Stimulated activated CD8-positive, alpha-beta memory T cell treated with anti-CD3 and anti-CD28 coated beads, Interleukin-7, amount 100 ng/mL, for 48 hours (primary cell): ENCODE measurements around the gene CCDC69.
"Not testable (repeated sequence)": the region's sequence is repeated elsewhere in the genome, so short reads cannot be mapped to it uniquely, and the experiment has no call there.

Source experiments
- DNase-seq, 2 donors: peaks; one replicate each; pipeline ENCODE4 v3.0.0-alpha.2; 2020; ENCODE audit warnings: low read depth in 1 of 2; ENCODE audit errors: extremely low read depth in 1 of 2

The CCDC69 gene

DNA sequence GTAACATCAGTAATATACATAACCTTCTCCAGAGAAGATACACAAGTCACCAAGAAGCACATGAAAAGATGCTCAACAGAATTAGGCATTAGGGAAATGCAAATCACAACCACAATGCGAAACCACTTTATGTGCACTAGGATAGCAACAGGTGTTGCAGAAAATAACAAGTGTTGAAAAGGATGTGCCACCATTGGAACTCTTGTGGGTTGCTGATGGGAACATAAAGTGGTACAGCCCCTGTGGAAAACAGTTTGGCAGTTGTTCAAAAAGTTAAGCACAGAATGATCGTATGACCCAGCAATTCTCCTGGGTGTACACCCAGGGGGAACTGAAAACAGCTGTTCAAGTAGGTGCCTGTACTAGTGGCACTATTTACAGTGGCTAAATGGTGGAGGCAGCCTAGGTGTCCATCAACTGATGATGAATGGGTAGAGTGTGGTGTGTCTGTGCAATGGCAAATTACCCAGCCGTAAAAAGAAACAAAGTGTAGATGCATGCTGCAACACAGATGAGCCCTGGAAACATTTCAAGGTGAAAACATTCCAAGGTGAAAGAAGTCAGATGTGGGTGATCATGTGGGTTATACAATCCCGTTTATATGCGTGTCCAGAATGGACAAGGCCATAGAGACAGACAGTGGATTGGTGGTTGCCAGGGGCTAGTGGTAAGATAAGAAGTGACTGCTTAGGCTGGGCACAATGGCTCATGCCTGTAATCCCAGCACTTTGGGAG, 27.2 kb downstream of the CCDC69 start:
- no peak for DNase-seq

DNA sequence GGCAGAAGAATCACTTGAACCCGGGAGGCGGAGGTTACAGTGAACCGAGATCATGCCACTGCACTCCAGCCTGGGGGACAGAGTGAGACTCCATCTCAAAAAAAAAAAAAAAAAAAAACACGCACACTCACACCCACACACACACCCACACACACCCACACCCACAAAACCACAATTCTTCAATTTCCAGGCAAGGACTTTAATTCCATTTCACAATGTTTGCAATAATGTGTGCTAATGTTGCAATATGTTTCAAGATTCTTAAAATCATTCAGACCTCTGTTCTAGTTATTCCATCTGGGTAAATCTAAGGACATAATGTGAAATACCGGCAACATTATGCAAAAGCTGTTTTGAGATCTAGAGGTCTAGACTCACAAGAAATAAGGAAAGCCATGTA, 28.3 kb downstream of the CCDC69 start:
- no peak for DNase-seq

DNA sequence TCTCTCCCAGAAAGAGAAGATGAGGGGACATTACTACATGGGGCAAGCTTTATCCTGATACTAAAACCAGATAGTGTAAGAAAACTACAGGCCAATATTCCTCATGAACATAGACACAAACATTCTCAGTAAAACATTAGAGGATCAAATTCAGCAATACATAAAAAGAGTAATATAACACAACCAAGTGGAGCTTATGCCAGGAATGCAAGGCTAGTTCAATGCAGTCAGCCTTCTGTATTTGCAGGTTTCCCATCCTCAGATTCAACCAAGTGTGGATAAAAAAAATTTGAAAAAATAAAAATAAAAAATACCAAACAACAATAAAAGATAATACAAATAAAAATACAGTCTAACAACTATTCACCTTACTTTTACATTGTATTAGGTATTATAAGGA, 31.3 kb downstream of the CCDC69 start:
- no peak for DNase-seq

DNA sequence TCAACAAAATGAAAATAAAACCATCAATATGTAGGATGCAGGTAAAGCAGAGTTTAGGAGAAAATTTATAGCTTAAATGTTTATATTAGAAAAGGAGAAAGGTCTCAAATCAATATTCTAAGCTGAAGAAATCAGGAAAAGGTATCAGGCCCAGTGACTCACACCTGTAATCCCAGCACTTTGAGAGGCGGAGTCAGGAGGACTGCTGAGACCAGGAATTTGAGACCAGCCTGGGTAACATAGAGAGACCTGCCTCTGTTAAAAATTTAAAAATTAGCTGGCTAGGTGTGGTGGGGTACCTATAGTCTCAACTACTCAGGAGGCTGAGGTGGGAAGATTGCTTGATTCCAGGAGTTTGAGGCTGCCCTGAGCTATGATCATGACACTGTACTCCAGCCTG, 32.2 kb downstream of the CCDC69 start:
- no peak for DNase-seq

DNA sequence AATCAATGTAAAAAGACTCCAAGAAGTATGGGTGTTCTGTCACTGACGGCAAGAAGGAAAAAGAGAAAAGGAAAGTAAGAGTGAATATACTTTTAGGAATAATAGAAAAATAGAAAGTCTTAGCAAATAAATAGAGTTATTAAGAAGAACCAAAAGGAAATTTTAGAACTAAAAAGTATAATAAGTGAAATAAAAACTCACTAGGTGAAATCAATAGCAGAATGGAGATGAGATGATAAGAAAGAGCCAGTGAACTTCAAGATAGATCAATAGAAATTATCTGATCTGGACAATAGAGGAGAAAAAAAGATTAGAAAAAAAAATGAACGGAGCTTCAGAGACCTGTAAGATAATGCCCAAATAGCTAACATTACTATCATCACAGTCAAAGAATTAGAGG, 34.7 kb downstream of the CCDC69 start:
- no peak for DNase-seq

DNA sequence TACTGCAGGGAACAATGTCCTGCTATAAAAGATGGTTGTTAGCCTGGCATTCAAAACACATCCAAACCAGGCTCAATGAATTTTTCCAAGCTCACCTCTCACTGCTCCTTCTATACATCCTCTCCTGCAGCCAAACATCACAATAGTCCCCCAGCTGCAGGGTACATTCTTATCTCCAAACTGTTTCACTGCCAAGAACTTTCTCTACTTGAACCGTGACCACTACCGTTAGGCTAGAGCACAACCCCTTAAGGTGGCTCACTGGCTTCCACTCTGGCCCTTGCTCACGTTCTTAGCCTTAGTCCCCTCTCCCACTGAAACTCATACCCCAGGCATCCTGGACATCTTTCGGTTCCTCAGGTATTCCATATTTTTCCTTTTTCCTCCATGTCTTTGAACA, 37.4 kb downstream of the CCDC69 start:
- no peak for DNase-seq

DNA sequence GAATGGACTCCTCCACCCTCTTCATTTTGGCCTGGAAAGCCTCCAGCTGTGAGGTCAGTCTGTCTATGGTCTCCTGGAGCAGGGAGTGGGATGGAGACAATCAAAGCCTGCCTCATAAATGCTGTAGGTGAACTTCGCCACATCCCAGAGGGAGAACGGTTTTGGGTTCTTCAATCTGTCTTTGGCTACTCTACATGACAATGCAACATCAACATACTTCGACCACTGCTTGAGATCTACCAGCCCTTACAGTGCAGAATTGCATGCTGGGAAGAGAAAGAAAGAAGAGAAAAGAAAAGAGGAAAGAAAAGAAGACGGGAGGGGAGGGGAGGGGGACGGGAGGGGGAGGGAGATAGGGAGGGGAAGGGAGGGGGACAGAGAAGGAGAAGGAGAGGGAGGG, 37.8 kb downstream of the CCDC69 start:
- no peak for DNase-seq

DNA sequence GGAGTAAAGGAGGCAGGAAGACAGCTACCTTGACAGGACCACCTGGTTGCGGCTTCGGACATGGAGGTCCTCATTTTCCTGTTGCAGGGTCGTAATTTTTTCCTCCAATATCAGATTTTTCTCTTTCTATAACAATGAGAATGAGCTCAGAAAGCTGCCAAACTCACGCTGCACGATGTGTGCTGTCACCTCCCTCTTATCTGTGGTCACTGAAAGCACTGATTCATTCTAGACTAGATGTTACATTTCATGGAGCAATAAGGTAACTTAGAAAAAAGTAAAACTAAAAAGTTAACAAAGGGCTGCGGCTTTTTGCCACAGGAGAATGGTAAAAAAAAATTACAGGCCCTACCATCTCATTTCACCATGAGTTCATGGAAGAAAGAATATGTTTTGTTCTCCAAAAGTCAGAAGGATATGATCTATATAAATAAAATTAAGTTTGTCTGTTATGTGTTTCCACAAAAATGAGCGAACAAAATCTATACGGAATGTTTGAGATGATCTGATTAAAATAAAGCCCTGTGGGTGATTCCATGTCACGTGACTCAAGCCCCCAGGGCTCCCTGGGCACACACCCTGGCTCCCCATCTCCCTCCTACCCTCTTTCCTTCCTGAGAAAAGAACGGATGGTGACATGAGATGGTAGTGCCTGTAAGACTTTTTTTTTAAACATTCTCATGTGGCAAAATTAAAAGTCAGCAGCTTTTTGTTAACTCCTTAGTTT, 39.4 kb downstream of the CCDC69 start:
- DNase-seq, result no peak

DNA sequence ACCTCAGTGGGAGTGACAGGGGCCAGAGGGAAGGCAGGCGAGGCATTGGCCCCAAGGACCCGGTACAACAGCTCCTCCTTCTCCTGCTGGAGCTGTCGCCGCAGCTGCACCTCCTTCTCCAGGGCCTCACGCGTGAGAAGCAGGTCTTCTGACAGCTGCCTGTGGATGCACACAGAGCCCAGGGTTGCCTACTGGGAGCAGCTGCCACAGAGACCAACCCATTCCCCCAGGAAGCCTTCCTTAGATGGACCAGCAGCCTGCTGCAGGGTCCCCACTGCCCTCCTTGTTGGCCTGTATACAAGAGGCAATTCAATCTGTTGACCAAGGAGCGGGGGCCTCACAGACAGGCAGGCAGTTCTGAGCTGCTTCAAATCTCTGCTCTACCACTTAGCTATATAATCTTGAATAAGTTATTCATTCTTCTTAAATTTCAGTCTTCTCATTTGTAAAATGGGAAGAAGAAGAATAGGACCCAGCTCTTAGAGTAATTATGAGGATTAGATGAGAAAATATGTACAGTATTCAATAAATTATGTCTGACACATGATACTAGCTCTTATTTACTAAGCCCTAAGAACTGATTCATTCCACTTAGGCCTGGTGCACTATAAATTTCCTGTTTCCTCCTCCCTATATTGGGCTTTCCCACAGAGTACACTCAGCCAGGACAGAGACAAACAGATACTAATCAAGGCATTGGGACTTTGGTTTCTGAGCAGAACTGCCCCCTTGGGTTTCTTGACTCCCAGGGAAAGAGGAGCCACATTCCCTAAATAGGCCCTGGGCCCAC, 40.2 kb downstream of the CCDC69 start:
- DNase-seq, result no peak

DNA sequence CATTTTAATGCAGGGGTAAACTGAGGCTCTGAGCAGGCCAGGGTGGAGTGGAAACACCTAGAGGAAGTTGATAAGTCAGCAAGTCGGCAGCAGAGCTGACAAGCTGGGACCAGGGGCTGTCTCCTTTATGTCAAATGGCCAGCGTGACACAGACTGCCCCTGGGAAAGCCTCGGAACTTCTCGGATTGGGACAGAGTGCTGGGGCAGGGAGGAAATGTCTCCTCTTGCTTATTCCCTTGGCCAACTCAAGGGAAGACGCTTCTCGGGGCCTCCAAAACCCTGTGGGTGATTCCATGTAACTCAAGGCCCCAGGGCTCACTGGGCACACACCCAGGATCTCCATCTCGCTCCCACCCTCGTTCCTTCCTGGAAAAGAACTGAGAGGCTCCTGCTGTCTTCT, 40.9 kb downstream of the CCDC69 start:
- DNase-seq, result no peak

DNA sequence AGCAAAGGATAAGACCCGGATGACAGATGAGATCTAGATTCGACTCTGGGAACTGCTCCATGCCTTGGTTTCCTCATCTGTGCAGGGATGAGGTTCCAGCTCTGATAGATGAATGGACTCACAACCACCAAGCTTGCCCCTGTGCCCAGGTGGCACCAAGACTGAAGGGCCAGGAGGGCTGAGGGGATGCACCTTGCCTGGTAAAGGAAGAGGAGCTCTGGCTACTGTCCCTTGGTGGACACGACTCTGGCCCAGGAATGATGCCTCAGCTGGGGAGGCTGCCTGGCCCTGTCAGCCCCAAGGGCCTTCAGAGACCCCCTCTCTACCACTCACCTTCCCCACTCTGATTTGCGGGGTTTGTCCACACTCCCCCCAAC, 41.4 kb downstream of the CCDC69 start:
- no peak for DNase-seq

DNA sequence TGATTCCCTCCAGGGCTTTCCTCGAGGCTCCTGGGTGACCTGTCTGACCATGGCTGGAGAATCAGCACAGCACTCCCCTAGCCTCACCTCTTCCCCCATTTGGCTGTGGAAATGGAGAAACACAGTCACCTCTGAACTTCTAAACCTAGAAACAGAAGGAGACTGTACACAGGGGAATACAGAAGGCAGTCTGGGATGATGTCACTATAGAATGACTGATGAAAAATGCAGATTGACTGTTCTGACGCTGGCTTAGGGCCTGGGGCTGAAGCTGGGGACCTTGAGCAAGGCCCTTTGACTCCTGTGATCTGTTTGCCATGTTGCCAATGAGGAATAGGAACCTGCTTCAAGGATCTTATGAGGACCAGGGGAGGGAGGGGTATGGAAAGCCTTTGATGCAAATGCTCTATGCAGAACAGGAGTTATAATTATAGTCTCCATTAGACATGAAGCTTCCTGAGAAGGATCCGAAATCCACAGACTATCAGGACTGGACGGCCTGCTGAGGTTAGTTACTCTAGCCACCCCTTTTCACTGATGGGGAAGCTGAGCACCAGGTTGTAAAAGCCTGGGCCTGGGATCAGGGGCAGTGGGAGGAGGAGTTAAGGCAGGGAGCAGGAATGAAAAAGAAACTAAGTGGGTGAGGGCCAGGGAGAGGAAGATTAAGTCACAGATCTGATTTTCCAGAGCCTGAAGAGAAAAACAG, 41.9 kb downstream of the CCDC69 start:
- no peak for DNase-seq

DNA sequence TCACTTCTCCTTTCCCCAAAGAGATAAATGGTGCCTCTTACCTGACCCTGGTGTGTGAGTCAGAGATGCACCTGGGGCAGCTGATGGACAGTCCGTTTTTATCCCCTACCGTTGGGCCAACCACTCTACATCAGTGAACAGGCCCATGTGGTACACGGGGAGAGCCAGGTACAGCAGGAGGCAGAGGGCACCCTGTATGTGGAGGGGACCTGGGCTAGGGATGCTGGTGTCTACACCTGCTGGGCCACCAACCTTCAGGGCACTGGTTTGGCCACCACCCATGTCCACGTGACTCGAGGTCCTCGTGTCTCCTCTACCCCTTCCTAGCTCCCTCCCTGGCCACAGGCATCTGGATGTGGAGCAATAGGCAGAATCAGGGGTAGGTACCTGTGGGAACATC, 43.6 kb downstream of the CCDC69 start:
- DNase-seq, result no peak

DNA sequence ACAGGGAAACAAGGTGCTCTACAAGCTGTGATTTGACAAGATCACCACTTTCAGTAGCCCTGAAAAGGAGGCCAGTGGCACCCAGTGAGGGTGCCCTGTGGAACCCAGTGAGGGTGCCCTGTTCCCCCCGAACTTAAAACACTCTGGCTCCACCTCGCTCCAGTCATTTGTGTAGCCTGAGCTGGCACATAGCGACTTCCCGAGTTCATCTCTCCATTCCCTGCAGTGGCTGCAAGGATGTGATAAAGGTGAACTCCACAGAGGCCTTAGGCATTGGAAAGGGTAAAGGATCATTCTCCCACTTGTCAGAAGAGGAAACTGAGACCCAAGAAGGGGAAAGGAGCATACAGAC, 44.4 kb downstream of the CCDC69 start:
- DNase-seq, result no peak

DNA sequence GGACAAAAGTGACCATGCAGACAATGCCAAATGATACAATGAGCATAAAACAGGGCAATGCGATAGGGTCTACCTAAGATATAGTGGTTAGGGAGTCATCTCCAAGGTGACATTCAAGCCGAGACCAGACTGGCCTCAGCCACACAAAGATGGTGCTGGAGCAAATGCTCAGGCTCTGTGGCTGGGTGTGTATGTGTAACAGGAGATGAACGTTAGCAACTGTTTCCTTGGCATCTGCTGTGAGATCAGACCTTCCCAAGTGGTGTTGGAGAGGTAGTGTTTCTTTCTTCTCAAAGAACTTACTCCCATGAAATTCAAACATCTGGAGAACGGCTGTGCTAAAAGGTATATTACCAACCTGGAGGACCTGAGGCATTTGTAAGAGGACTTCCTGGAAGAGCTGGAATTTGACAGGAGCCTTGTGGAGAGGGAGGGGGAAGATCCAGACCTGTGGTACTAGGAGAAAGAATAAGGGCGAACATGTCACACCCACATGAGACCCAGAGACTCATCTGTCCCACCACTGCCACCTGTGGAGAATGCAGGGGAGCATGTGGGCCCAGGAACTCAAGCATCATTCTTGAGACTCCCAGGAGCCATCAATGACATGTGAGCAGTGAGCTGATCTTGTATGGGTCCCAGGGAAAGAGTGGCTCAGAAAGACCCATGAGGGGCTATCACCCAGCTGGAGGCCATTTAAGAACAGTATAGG, 45.0 kb downstream of the CCDC69 start:
- DNase-seq, result no peak

DNA sequence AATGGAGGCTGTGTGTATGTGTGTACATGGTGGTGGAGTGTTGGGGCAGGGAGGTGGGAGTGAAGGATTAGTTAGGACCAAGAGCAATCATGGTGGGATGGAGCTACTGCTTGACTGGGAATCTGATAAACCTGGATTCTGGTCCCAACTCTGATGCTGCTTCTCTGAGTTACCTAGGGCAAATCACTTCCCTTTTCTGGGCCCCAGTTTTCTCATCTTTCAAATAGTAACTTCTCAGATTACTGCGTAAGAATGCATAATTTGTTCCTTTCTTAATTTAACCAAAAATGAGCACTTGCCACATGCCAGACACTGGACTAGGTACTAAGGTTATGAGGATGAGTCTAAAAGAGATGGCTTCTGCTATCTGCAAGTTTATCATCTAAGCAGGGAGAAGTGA, 45.5 kb downstream of the CCDC69 start:
- DNase-seq, result no peak

DNA sequence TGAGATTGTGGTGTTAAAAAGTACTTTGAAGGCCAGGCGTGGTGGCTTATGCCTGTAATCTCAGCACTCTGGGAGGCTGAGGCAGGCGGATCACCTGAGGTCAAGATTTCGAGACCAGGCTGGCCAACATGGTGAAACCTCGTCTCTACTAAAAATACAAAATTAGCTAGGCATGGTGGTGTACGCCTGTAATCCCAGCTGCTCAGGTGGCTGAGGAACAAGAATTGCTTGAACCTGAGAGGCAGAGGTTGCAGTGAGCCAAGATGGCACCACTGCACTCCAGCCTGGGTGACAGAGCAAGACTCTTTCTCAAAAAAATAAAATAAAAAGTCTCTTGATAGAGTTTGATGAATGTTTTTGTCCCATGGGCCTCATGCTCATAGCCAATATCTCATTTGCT, 47.6 kb downstream of the CCDC69 start:
- DNase-seq, result not testable (repeated sequence)

DNA sequence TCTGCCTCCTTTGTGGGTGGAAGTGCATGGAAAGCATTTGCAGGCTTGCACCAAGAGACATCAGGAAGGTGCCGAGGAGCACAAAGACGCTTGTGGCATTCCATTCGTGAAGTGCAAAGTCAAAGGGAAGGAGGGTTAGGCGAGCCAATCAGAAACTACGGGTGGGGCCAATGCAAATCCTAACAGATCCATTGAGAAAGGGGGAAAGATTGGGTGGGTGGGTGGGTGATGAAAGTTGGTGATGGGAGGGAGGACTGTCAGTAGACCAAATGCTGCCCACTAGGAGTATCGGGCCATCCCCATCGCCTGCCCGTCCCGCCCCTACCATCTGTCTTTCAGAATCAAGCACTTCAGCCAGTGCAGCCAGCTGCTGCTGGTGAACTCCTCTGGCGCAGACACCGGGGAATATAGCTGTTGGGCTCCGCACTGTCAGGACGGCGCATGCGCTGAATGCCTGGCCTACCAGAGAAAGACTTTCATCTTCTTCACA, 49.2 kb downstream of the CCDC69 start:
- no peak for DNase-seq

DNA sequence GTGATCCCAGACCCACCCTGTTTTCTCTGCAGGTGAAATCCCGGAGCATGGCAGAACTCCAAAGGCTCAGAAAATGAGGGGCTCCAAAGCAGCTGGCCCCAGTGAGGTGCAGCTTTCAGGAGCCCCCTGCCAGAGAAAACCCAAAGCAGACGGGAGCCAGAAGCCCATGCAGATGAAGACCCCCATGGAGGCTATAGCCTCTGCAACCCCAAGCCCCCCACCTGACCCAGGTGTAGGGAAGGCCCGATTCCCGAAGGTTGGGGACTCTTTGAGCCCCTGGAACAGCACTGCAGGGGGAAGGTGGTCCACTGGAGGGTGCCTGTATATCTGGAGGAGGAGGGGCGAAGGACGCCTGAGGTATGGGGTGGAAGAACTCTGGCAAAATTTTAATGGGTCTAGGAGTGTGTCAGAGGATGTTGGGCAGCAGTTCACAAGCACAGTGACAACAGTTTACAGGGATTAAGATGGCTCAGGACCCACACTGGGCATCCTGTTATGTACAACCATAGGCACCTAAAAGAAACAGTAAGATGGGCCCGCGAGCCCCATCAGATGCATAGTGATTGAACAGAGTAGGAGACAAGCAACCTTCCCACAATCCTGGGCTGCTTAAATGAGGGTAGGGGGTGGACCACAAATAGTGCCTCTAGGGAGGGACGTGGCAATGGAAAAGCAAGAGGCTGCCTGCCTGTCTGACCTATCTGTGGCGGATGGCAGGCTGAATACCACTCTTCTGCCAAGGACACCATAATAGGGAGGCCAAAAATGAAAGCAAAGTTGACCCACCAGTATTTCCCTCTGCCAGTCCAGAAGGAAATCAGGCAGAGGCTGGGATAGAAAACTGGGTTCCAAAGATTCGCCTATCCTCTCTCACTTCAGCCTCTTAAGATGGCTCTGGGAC, 49.9 kb downstream of the CCDC69 start:
- DNase-seq, result no peak

DNA sequence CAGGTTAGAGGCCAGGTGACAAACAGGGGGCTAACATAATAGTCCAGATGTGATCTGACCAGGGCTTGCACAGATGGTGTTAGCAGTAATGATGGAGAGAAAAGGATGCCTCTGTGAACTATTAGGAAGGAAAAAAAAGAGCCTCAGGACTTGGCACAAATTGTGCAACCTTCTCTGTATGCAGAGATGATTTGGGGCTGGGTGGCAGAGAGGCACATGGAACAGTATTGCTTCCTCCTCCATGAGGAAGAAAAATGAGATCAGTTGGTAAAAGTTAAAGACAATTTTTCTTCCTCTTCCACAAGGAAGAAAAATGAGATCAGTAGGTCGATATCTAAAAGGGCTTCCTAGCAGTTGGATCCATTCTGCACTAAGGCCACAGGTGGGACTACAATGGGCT, 52.4 kb downstream of the CCDC69 start:
- DNase-seq, result no peak
